Measurements from ENCODE around the gene ABHD17B. TPM values are rescaled to one million over a fixed set of nuclear protein-coding genes. Genes with fewer than 3 reads are reported as not detected.
A peak's percentile ranks its signal among the peaks of the same experiment; 100 is the strongest.

The ABHD17B gene
- total RNA-seq, 1 experiment from 2014 or later: 21.1 TPM

DNA sequence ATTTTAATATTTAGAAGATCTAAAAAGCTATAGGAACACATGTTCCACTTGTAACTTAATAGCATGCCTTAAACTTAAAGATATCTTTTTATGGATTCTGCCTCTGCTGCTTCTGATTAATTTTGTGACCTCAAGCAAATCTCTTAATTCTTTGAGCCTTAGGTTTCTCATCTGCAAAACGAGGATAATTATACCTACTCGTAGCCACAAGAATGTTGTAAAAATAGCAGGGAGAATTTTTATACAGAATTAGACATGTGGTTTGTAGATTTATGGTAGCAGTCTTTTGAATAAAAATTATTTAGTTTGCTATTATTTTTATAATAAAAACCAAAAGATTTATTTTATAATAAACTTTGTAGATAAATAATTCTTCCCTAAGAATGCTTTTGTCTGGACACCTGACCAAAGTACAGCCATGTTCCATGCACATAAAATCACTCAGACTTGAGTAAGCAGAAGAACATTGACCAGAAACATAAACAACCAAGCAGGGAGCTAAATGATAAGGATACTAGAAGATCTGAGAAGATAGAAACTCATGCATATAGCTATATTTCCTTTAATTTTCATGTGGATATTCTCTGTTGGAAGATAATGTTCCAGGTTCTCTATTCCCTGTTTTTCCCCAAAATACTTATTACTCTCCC is 18.9 kb upstream of the ABHD17B start:
- TF ChIP-seq, protein P1, sequence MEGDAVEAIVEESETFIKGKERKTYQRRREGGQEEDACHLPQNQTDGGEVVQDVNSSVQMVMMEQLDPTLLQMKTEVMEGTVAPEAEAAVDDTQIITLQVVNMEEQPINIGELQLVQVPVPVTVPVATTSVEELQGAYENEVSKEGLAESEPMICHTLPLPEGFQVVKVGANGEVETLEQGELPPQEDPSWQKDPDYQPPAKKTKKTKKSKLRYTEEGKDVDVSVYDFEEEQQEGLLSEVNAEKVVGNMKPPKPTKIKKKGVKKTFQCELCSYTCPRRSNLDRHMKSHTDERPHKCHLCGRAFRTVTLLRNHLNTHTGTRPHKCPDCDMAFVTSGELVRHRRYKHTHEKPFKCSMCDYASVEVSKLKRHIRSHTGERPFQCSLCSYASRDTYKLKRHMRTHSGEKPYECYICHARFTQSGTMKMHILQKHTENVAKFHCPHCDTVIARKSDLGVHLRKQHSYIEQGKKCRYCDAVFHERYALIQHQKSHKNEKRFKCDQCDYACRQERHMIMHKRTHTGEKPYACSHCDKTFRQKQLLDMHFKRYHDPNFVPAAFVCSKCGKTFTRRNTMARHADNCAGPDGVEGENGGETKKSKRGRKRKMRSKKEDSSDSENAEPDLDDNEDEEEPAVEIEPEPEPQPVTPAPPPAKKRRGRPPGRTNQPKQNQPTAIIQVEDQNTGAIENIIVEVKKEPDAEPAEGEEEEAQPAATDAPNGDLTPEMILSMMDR (IDR thresholded peaks at IDR 0.05): no peak
- 0 out of 2 replicates have a peak, but pooled peaks have one; percentile 26 for TF ChIP-seq TCF7L2 (IDR thresholded peaks at IDR 0.05; ENCODE audit: low read depth, low read length)
- Histone ChIP-seq H3K27me3 (ENCODE audit: control insufficient read depth, insufficient read depth, low read length) (no peaks in the 10 kb centered on the region), H3K27ac (ENCODE audit: low read length) (0 out of 2 replicates have a peak overlapping the region, but pooled peaks have one; percentile 7), H3K36me3 (ENCODE audit: control insufficient read depth, insufficient read depth, low read length) (peaks cover 2% of the 10 kb centered on the region; the same call in 1 of the 2 replicates), H3K4me3 (ENCODE audit: low read depth in 2 of 2, low read length in 2 of 2) (no peak overlapping the region), H3K9me3 (ENCODE audit: control insufficient read depth, insufficient read depth, low read depth, low read length) (no peaks in the 10 kb centered on the region), H3K4me1 (ENCODE audit: control insufficient read depth, insufficient read depth, low read length) (no peaks in the 10 kb centered on the region; the same call in none of the 2 replicates)
- CTCF ChIA-PET: interaction anchor here (0.7 kb wide), 1 partner anchor 103 kb away, joined by 5 read pairs; no protein-coding TSS in a partner anchor
- no TSS peak for BruUV-seq (replicated peaks)
- in situ Hi-C loops (cut with HindIII; ENCODE audit: low pct_unique_long_range_greater_than_20kb, low sequenced_read_pairs) (no loop called here), intact Hi-C loops (cut with micrococcal nuclease; ENCODE audit: unreplicated experiment) (no loop called here)
- DNase-seq (ENCODE audit: low read depth, low spot score): no peak
- POLR2A ChIA-PET: no interaction called here
- no peak for ATAC-seq

DNA sequence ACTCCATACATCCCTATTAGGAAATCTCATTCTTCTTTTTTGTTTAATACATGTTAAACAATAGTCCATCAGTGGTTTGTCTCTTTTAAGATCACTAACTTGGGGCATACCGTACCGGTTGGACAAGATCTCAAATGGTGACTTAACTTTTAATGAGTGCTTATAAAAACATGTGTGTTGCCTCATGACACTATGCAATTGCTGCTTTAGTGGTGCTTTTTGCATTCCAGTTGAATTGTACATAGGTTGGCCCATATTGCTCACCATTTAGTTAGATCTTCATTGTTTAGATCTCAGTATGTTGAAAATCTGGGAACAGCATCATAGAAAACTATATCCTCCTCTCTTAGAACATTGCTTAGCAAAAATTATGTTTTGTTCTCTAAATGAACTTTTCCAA is 18.2 kb upstream of the ABHD17B start:
- Histone ChIP-seq H3K27ac (ENCODE audit: low read length) (no peak overlapping the region), H3K9me3 (ENCODE audit: control insufficient read depth, insufficient read depth, low read depth, low read length) (no peaks in the 10 kb centered on the region), H3K36me3 (ENCODE audit: control insufficient read depth, insufficient read depth, low read length) (peaks cover 2% of the 10 kb centered on the region; the same call in 1 of the 2 replicates), H3K4me1 (ENCODE audit: control insufficient read depth, insufficient read depth, low read length) (no peaks in the 10 kb centered on the region; the same call in none of the 2 replicates), H3K4me3 (ENCODE audit: low read depth in 2 of 2, low read length in 2 of 2) (no peak overlapping the region), H3K27me3 (ENCODE audit: control insufficient read depth, insufficient read depth, low read length) (no peaks in the 10 kb centered on the region)
- intact Hi-C loops (cut with micrococcal nuclease; ENCODE audit: unreplicated experiment) (no loop called here), in situ Hi-C loops (cut with HindIII; ENCODE audit: low pct_unique_long_range_greater_than_20kb, low sequenced_read_pairs) (no loop called here)
- CTCF ChIA-PET: no interaction called here
- BruUV-seq (replicated peaks): no TSS peak
- ATAC-seq: no peak
- POLR2A ChIA-PET: no interaction called here
- no peak for DNase-seq (ENCODE audit: low read depth, low spot score)
- TF ChIP-seq, protein P1 (IDR thresholded peaks at IDR 0.05): no peak
- TF ChIP-seq SIN3A (IDR thresholded peaks at IDR 0.05; ENCODE audit: borderline replicate concordance, insufficient read depth, low read depth, low read length) (no peak), POLR2AphosphoS5 (IDR thresholded peaks at IDR 0.05; ENCODE audit: low read depth, low read length) (no peak), TCF7L2 (IDR thresholded peaks at IDR 0.05; ENCODE audit: low read depth, low read length) (no peak)
- TF ChIP-seq, protein P2, sequence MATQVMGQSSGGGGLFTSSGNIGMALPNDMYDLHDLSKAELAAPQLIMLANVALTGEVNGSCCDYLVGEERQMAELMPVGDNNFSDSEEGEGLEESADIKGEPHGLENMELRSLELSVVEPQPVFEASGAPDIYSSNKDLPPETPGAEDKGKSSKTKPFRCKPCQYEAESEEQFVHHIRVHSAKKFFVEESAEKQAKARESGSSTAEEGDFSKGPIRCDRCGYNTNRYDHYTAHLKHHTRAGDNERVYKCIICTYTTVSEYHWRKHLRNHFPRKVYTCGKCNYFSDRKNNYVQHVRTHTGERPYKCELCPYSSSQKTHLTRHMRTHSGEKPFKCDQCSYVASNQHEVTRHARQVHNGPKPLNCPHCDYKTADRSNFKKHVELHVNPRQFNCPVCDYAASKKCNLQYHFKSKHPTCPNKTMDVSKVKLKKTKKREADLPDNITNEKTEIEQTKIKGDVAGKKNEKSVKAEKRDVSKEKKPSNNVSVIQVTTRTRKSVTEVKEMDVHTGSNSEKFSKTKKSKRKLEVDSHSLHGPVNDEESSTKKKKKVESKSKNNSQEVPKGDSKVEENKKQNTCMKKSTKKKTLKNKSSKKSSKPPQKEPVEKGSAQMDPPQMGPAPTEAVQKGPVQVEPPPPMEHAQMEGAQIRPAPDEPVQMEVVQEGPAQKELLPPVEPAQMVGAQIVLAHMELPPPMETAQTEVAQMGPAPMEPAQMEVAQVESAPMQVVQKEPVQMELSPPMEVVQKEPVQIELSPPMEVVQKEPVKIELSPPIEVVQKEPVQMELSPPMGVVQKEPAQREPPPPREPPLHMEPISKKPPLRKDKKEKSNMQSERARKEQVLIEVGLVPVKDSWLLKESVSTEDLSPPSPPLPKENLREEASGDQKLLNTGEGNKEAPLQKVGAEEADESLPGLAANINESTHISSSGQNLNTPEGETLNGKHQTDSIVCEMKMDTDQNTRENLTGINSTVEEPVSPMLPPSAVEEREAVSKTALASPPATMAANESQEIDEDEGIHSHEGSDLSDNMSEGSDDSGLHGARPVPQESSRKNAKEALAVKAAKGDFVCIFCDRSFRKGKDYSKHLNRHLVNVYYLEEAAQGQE (IDR thresholded peaks at IDR 0.05; ENCODE audit: insufficient read depth in 1 of 2, low read depth in 2 of 2, low read length in 1 of 2): no peak

Measured in Panc1 (cell line).